Liver (tissue), 9 donors: ENCODE data around the gene NADSYN1. TPM values are rescaled to one million over a fixed set of nuclear protein-coding genes. Genes with fewer than 3 reads are reported as not detected.

ENCODE experiments used
- DNase-seq: peaks from one replicate; pipeline ENCODE4 v3.0.0-alpha.2; 2017; ENCODE audit warnings: low spot score
- H3K27ac ChIP-seq, 2 donors: one replicate each; pipeline ENCODE4 v1.7.0; 2013; ENCODE audit warnings: inconsistent platforms in 2 of 2, low read length in 2 of 2, control low read depth in 1 of 2, low read depth in 1 of 2, mild to moderate bottlenecking in 1 of 2
- H3K27me3 ChIP-seq, 4 donors: one replicate each; pipeline versions ENCODE4 v1.6.1 to v1.7.0; 2013; ENCODE audit warnings: low read length in 3 of 4, inconsistent platforms in 1 of 4, mild to moderate bottlenecking in 1 of 4, moderate library complexity in 1 of 4; ENCODE audit not compliant: control insufficient read depth in 4 of 4, insufficient read depth in 4 of 4
- H3K36me3 ChIP-seq, 4 donors: one replicate each; pipeline versions ENCODE4 v1.6.1 to v1.7.0; 2013; ENCODE audit warnings: low read length in 3 of 4, mild to moderate bottlenecking in 3 of 4, low read depth in 1 of 4, moderate library complexity in 1 of 4; ENCODE audit not compliant: control insufficient read depth in 4 of 4, insufficient read depth in 3 of 4
- H3K4me1 ChIP-seq, 4 donors: one replicate each; pipeline versions ENCODE4 v1.6.1 to v1.7.0; 2013; ENCODE audit warnings: low read length in 3 of 4, mild to moderate bottlenecking in 3 of 4, moderate library complexity in 1 of 4; ENCODE audit not compliant: control insufficient read depth in 4 of 4, insufficient read depth in 4 of 4
- H3K4me3 ChIP-seq, 3 donors: one replicate each; pipeline versions ENCODE4 v1.6.1 to v1.7.0; 2013; ENCODE audit warnings: low read length in 3 of 3, control low read depth in 1 of 3, low read depth in 1 of 3, mild to moderate bottlenecking in 1 of 3
- H3K9ac ChIP-seq, 2 donors: one replicate each; pipeline ENCODE4 v1.7.0; 2013; ENCODE audit warnings: low read length in 2 of 2, mild to moderate bottlenecking in 2 of 2, moderate library complexity in 2 of 2, control low read depth in 1 of 2, low read depth in 1 of 2
- H3K9me3 ChIP-seq, 4 donors: one replicate each; pipeline versions ENCODE4 v1.6.1 to v1.7.0; 2013; ENCODE audit warnings: low read length in 3 of 4; ENCODE audit not compliant: control insufficient read depth in 4 of 4
- ATF3 ChIP-seq: IDR thresholded peaks from 2 replicates; pipeline ENCODE4 v1.6.1; 2016; ENCODE audit warnings: antibody characterized with exemption
- CTCF ChIP-seq: fragments of 150-350 bp; IDR thresholded peaks from 2 replicates; pipeline ENCODE4 v1.5.1; 2017; ENCODE audit warnings: improper control_type of control experiment, low read depth, low read length; ENCODE audit not compliant: missing input control
- EGR1 ChIP-seq, 2 donors: IDR thresholded peaks; 2 replicates each; pipeline ENCODE4 v1.6.1; 2016 to 2018; ENCODE audit warnings: antibody characterized with exemption in 2 of 2, low read depth in 2 of 2
- FOXA1 ChIP-seq: IDR thresholded peaks from 2 replicates; pipeline ENCODE4 v1.6.1; 2016; ENCODE audit warnings: antibody characterized with exemption
- FOXA2 ChIP-seq: IDR thresholded peaks from 2 replicates; pipeline ENCODE4 v1.6.1; 2016; ENCODE audit warnings: antibody characterized with exemption
- GABPA ChIP-seq, 2 donors: IDR thresholded peaks in 1 of 2; conservative IDR thresholded peaks in 1 of 2; 2 replicates each; pipeline ENCODE4 v1.6.1; 2016; ENCODE audit warnings: antibody characterized with exemption in 2 of 2, mild to moderate bottlenecking in 1 of 2, moderate library complexity in 1 of 2
- HNF4A ChIP-seq, 2 donors: conservative IDR thresholded peaks; 2 replicates each; pipeline ENCODE4 v1.6.1; 2016; ENCODE audit warnings: antibody characterized with exemption in 2 of 2, mild to moderate bottlenecking in 2 of 2
- JUND ChIP-seq, 2 donors: IDR thresholded peaks; 2 replicates each; pipeline ENCODE4 v1.6.1; 2016; ENCODE audit warnings: antibody characterized with exemption in 2 of 2
- MAX ChIP-seq: IDR thresholded peaks from 2 replicates; pipeline ENCODE4 v1.6.1; 2016; ENCODE audit warnings: antibody characterized with exemption
- NR2F2 ChIP-seq: IDR thresholded peaks from 2 replicates; pipeline ENCODE4 v1.6.1; 2016; ENCODE audit warnings: antibody characterized with exemption
- REST ChIP-seq: IDR thresholded peaks from 2 replicates; pipeline ENCODE4 v1.6.1; 2016; ENCODE audit warnings: antibody characterized with exemption, mild to moderate bottlenecking
- RXRA ChIP-seq, 2 donors: IDR thresholded peaks; 2 replicates each; pipeline ENCODE4 v1.6.1; 2017 to 2018; ENCODE audit warnings: antibody characterized with exemption in 2 of 2, mild to moderate bottlenecking in 1 of 2
- SP1 ChIP-seq: IDR thresholded peaks from 2 replicates; pipeline ENCODE4 v1.6.1; 2018; ENCODE audit warnings: antibody characterized with exemption, mild to moderate bottlenecking
- TAF1 ChIP-seq: conservative IDR thresholded peaks from 2 replicates; pipeline ENCODE4 v1.6.1; 2016; ENCODE audit warnings: antibody characterized with exemption, mild to moderate bottlenecking
- YY1 ChIP-seq: IDR thresholded peaks from 2 replicates; pipeline ENCODE4 v1.6.1; 2016; ENCODE audit warnings: antibody characterized with exemption, mild to moderate bottlenecking
- WGBS: extraction: QIAGEN DNeasy Blood & Tissue Kit; methylation state at CpG from one replicate; pipeline ENCODE4 v1.1.7; 2013; 5-methylcytosine and 5-hydroxymethylcytosine counted together
- polyA plus RNA-seq, 2 donors: library from polyadenylated mRNA; stranded (reverse) in 1 of 2; unstranded in 1 of 2; fragments of 200-250 nt in 1 of 2; fragments of >200 nt in 1 of 2; fragmentation: Nextera tagmentation in 1 of 2; extraction: Ambion mirVana in 1 of 2; gene quantifications; one replicate each; pipeline versions ENCODE4 v1.2.1 to v1.2.3, GENCODE V29; 2013 to 2015
- total RNA-seq, 2 donors: library from RNA; depleted of rRNA; stranded (reverse); fragments of >200 nt; gene quantifications; one replicate each; pipeline ENCODE4 v1.2.3, GENCODE V29; 2014
- TF ChIP-seq, protein P1 (sequence below): IDR thresholded peaks from 2 replicates; pipeline ENCODE4 v1.6.1; 2016; ENCODE audit warnings: antibody characterized with exemption
- donor health status: healthy.
- donor health status: healthy.
- donor health status: healthy.
- donor health status: healthy.
- donor health status: healthy.

NADSYN1 gene
- total and polyA plus RNA-seq, 4 donors: 16.6 to 33.6 (median 22.2) TPM

DNA sequence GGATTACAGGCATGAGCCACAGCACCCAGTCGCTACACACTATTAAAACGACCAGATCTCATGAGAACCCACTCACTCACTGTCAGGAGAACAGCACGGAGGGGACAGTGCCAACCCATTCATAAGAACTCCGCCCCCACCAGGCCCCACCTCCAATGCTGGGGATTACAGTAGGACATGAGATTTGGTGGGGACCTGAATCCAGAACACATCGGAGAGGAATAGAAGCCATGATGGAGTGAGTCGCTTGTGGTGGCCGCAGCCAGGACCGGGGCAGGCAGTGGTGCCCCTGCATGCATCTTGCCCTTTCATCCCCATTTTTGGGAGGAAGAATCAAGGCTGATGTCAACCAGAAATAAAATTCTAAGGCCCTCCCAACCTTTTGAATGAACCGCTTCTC is 8.7 kb downstream of the NADSYN1 start:
- peaks cover 13 to 53% (median 25%) of the 10 kb centered on the region in 4 donors for H3K36me3 ChIP-seq
- no peak overlapping the region for H3K4me3 ChIP-seq
- H3K27me3 ChIP-seq: no peaks in the 10 kb centered on the region
- H3K4me1 ChIP-seq: no peaks in the 10 kb centered on the region
- TF ChIP-seq CTCF (no peak), NR2F2 (no peak), HNF4A (conservative IDR thresholded peaks at IDR 0.05) (no peak), ATF3 (no peak), RXRA (IDR thresholded peaks at IDR 0.05) (no peak), FOXA1 (no peak), FOXA2 (no peak), MAX (no peak), JUND (IDR thresholded peaks at IDR 0.05) (no peak), YY1 (no peak), GABPA (IDR thresholded peaks at IDR 0.05 in 1 of 2, conservative IDR thresholded peaks at IDR 0.05 in 1 of 2) (no peak), REST (no peak), EGR1 (IDR thresholded peaks at IDR 0.05; ENCODE audit: low read depth in 2 of 2) (no peak), TAF1 (no peak)
- TF ChIP-seq, protein P1, sequence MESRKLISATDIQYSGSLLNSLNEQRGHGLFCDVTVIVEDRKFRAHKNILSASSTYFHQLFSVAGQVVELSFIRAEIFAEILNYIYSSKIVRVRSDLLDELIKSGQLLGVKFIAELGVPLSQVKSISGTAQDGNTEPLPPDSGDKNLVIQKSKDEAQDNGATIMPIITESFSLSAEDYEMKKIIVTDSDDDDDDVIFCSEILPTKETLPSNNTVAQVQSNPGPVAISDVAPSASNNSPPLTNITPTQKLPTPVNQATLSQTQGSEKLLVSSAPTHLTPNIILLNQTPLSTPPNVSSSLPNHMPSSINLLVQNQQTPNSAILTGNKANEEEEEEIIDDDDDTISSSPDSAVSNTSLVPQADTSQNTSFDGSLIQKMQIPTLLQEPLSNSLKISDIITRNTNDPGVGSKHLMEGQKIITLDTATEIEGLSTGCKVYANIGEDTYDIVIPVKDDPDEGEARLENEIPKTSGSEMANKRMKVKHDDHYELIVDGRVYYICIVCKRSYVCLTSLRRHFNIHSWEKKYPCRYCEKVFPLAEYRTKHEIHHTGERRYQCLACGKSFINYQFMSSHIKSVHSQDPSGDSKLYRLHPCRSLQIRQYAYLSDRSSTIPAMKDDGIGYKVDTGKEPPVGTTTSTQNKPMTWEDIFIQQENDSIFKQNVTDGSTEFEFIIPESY: no peak
- no peaks in the 10 kb centered on the region for H3K9me3 ChIP-seq
- H3K27ac ChIP-seq: no peak overlapping the region
- no peak overlapping the region for H3K9ac ChIP-seq
- no peak for DNase-seq
- WGBS: 94% methylated on average over 9 of the region's 9 CpGs

- H3K9me3 ChIP-seq: no peaks in the 10 kb centered on the region
- H3K4me3 ChIP-seq: no peak overlapping the region
- H3K27me3 ChIP-seq: no peaks in the 10 kb centered on the region
- DNase-seq: no peak
- no peak overlapping the region for H3K27ac ChIP-seq
- no peak overlapping the region for H3K9ac ChIP-seq
- 97% methylated on average over 11 of the region's 11 CpGs for WGBS
- peaks cover 13 to 46% (median 22%) of the 10 kb centered on the region in 4 donors for H3K36me3 ChIP-seq
- no peaks in the 10 kb centered on the region for H3K4me1 ChIP-seq
- TF ChIP-seq JUND (IDR thresholded peaks at IDR 0.05) (no peak), MAX (no peak), EGR1 (IDR thresholded peaks at IDR 0.05; ENCODE audit: low read depth in 2 of 2) (no peak), TAF1 (no peak), GABPA (IDR thresholded peaks at IDR 0.05 in 1 of 2, conservative IDR thresholded peaks at IDR 0.05 in 1 of 2) (no peak), SP1 (no peak)
- TF ChIP-seq, protein P1: no peak
Measured at GRCh38 chr11:71462726-71463125, 9.7 kb downstream of the NADSYN1 start.
